Ammon's horn (tissue), 1 donor: ENCODE measurements around the gene RABGGTA.
"Not testable (repeated sequence)": the region's sequence is repeated elsewhere in the genome, so short reads cannot be mapped to it uniquely, and the experiment has no call there.

Source experiments
- DNase-seq: peaks from one replicate; pipeline ENCODE4 v3.0.0-alpha.2; 2016; ENCODE audit warnings: low spot score

RABGGTA gene

GRCh38 chr14:24260780-24261157 is 10.6 kb downstream of the RABGGTA start:
- DNase-seq: no peak

DNA sequence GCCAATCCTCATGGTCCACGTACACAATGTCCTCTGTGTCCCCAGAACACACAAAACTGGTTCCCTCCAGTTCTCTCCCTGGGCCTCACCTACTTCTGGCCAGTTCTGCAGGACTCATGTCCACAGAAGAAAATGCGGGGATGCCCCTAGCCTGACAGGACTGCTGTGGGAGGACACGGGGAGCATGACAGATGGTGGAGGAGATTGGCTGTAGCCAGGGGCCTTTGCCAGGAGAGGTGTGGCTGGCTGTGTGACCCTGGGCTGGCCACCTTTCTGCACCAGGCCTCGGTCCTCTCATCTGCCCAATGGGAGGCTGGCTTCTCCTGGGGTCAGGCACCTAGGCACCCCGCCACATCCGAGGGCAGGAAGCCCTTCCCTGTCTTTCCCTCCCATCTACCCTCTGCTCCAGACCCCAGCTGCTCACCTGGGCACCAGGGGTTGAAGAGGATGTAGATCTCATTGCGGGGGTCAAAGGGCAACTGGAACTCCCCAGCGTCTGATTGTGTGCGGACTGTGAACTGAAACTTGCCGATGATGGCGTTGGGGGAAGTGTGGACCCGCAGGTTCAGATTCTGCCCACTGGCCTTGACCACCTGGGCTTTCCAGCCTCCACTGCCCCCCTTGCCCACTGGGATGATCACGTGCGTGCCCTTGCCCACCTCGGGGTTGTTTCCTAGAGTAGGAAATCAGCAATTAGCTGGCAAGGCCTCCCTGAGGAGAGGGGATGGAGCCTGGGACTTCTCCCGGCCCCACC is 11.2 kb downstream of the RABGGTA start:
- no peak for DNase-seq

DNA sequence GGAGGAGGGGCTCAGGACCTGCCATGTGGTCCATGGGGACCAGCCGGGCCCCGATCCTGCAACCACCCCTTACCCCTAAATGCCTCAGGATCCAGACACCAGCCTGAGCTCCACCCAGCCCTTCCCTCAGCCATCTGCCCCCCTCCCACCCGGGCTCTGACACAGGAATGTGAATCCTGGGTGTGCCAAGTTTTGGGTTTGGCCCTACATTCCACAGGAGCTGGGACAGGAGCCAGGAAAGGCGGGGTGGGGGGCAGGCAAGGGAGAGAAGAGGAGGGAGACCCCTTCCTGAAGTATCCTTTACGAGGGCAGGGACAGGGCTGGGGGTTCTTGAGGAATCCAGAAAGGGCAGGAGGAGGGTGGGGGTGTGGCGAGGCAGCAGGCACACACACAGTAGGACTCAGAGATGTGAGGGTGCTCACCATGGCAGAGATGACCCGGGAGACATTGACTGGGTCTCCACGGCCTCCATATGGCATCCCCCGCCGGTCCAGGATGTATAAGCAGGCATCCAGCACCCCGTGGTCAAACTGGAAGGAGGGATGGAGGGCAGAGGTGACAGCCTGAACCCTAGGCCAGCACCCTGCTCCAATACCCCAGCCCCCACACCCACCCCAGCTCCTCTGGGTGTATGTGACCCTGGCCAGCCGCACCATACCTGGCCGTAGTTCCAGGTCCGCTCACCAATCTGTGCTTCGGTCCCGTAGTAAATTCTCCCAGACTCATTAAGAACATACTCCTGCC is 11.9 kb downstream of the RABGGTA start:
- no peak for DNase-seq

GRCh38 chr14:24258548-24259265 is 12.7 kb downstream of the RABGGTA start:
- DNase-seq: no peak

DNA sequence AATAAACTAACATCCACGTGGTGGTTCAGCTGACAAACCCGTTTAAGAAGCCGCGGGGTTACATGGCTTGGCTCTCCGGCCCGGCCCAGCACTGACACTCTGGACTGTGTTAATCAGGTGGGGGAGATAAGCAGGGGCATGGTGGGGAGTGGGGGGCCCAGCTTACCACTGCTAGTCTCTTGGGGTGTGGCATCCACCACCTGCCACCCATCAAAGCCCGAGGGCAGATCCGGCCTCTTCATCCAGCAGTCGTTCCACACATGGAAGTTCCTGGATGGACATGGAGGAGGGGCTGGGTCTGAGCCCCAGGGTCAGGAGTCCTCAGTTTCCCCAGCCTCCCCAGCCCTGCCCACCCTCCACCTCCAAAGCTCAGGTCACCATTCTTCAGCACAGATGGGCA is 13.3 kb downstream of the RABGGTA start:
- DNase-seq: no peak

DNA sequence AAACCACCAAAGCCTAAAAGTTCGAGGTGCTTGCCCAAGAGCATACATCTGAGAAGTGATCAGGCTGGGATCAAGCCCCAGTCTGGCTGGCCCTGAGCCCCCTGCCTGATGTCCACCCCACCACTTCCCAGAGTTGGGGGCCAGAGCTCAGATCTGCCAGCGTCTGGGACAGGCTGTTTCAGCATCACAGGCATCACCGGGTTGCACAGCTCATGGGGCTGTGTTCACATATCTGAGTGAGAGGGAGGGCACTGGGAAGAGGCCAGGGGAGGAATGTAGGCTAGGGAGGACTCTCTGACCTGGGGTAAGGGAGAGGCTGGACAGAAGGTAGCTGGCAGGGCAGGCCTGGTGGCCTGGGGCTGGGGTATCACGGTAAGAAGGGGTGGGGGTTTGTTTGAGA is 14.4 kb downstream of the RABGGTA start:
- no peak for DNase-seq

- DNase-seq: no peak
Observed at GRCh38 chr14:24255931-24256711, 15.3 kb downstream of the RABGGTA start.

DNA sequence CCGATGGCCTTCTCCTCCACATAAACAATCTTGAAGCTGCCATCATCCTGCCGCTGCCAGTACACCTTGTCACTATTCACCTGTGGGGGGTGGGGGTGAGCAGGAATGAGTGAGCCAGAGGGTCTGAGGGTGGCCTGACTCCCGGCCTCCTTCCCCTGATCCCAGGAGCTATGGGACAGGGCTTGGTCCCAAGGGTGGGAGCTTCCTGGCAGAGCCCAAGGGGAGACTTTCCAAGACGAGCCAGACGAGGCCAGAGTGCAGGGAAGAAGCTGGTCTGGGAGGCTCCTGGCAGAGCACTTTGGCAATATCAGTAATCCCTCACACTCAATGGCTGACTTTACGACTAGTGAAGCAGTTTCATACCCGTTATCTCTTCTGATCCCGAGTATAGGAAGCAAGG is 16.0 kb downstream of the RABGGTA start:
- DNase-seq: no peak

DNA sequence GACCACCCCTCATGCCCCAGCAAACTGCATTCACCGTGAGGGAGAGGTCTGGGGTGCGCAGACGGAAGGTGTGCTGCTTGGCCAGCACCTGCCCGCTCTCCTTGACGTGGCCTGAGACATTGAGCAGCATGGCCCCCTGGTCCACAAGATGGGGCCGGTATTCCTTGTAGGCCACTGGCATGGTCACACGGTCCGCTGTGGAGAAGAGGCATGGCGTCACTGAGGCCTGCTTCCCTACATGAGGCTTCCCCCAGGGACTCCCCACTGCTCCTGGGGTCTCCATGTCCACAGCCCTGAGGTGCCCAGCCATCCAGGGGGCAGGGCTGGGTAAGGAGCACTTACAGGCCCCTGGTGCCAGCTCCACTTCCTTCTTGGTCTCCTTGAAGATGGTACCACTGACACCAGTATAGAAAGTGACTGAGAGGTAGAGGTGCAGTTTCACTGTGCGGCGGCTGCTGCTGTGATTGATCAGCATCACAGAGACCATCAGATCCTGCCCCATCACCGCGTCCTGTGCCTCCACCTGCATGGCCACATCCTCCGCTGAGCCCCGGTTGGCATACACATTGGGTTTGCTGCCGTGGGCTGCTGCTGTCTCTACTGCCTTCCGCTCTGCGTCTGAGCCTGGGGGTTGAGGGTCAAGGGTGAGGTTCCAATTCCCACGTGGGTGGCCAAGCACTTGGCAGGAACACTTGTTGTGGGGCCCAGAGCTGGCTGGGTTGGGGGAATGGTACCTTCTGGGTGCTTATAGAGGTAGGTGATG is 16.6 kb downstream of the RABGGTA start:
- no peak for DNase-seq

DNA sequence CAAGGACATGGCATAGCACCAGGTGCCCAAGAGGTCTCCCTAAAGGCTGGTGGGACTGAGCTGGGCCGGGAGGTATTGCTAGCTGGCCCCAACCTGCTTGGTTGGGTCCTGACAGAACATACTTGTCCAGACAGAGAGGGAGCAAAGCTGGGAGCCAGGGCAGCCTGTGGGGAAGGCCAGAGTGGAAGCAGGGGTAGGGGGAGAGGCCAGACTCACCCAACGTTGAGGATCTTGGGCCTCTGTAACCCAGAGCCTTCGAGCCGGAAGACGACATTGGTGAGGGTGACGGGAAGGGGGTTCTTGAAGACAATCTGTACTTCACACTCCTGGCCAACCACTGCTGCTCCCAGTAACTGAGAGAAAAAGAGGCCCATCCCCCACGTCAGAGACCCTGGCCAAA is 17.5 kb downstream of the RABGGTA start:
- no peak for DNase-seq

- DNase-seq: no peak
Observed at GRCh38 chr14:24252289-24253124, 18.9 kb downstream of the RABGGTA start.

GRCh38 chr14:24251880-24252288 is 19.5 kb downstream of the RABGGTA start:
- DNase-seq: no peak

GRCh38 chr14:24250354-24250753 is 21.0 kb downstream of the RABGGTA start:
- DNase-seq: no peak

DNA sequence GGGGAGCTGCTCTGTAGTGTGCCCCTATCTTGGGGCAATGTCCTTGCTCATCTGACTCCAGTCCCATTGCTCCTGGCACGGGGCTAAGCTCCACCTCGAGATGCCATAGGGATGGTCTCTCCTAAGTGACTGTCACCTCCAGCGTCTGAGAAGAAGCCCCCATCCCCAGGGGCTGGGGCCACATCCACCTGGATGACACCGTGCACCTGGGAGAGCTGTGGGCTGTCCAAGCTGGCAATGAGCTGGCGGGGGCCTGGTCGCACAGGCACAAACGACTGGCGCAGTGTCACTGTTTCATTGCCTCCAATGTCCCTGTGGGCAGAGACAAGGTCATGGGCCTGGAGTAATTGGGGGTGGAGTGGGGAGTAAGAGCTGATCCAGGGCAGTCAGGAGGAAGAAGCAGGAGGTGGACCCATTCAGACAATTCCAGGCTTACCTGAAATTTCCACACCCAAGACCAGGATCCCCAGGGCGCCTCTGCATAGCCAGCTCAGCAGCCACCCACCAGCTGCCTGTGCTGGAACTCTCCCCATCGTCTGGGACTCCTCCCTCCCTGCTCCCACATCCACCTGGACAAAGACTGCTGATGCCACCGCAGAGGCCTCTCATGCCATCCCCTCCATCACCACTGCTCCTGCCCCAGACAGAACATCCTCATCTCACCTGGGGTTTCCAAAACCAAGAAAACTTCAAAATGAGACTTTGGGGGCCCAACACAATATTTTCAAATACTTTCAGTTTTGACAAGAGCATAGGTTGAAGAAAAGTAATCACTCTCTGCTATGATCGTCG is 22.0 kb downstream of the RABGGTA start:
- no peak for DNase-seq

GRCh38 chr14:24247422-24247821 is 24.0 kb downstream of the RABGGTA start:
- DNase-seq: no peak

DNA sequence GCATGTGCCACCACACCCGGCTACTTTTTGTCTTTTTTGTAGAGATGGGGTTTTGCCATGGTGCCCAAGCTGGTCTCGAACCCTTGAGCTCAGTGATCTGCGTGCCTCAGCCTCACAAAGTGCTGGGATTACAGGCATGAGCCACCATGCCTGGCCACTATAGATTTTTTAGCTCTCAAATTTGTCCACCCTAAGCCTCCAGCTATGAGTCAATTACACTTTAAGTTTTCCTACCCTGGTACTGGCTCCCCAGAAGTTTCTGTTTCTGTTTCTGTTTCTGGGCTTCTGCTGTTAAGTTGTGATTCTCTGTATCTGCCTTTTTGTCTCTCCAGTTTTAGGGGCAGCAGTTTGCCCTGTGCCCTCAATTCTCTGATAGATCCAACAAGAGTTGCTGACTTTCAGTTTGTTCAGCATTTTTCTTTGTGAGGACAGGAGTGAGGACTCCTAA is 24.6 kb downstream of the RABGGTA start:
- no peak for DNase-seq

DNA sequence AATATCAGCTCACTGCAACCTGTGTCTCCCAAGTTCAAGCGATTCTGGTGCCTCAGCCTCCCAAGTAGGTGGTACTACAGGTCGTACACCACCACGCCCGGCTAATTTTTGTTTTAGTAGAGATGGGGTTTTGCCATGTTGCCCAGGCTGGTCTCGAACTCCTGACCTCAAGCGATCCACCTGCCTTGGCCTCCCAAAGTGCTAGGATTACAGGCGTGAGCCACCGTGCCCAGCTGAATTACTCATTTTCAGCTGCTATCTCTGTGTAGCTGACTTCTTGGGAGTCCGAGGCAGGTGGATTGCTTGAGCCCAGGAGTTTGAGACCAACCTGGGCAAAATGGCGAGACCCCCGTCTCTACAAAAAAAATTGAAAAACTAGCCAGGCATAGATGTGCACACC is 26.0 kb downstream of the RABGGTA start:
- not testable (repeated sequence) for DNase-seq

DNA sequence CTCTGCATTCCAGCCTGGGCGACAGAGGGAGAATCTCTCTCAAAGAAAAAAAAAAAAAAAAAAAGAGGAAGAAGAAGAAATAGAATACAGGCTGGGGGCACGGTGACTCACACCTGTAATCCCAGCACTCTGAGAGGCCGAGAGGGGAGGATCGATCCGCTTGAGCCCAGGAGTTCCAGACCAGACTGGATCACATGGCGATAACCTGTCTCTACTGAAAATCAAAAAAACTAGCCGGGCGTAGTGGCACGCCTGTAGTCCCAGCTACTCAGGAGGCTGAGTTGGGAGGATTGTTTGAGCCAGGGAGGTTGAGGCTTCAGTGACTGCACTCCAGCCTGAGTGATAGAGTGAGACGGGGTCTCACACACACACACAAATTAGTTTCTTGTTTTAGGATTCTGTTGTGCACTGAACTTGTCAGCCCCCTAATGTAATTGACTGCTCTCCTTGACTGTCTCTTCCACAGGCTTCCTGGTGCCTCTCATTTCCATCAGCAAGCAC is 28.0 kb downstream of the RABGGTA start:
- DNase-seq: no peak

DNA sequence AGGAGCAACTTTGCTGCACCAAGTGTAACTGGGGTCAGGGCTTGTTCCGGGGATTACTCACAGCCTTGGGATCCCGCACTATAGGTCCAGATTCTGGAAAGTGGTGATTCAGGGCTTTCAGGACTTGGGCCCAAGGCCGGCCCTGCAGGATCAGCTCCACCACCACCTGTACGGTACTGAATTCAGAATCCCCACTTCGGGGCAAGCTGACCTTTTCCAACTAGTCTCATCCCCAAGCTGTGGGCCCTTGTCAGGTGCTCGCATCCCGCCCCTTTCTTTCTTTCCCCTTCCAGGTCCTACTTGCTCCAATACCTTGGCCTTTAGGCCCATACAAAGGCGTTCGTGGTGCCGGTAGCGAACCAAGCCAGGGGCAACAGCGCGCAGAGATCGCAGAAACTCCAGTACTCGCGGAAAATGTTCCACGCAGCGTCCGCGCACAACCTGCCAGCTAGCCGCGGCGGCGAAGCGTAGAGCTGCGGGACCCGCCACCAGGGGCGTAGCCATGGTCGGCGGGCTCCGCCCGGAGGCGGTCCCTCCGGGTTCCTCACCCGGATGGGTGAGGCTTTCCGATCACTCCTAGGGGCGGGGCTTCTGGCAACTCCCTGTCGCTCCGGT is 29.5 kb downstream of the RABGGTA start:
- no peak for DNase-seq
